ENCODE results near the gene MYF6. TPM values are rescaled to one million over a fixed set of nuclear protein-coding genes. Genes with fewer than 3 reads are reported as not detected.

The MYF6 gene
- total and polyA plus RNA-seq, 11 donors = 0.21 to 0.69 (median 0.47) TPM; not detected in 8

DNA sequence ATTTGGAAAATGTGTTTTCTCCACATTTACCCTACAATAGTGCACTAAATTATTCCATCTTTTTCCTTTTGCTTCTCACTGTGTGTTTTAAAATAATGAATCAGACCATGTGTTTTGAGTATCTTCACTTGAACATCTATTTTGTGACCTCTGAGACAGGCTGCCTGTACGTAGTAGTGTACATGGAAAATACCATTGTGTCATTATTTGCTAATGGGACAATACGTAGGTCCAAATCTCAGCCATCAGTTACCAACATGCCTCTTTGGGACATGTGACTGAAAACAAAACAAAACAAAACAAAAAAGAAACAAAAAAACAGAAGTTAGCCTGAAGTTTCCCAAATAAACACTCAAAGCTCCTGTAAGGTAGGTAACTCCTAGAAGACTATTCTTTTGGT lies 7.1 kb upstream of the MYF6 start:
- TF ChIP-seq POLR2A (IDR thresholded peaks at IDR 0.05) (no peak), CTCF (IDR thresholded peaks at IDR 0.05) (no peak)
- Histone ChIP-seq H3K27me3 (no peaks in the 10 kb centered on the region), H3K27ac (no peak overlapping the region), H3K4me1 (peaks cover 0 to 11% (median 1%) of the 10 kb centered on the region in 12 donors), H3K4me3 (no peak overlapping the region), H3K36me3 (no peaks in the 10 kb centered on the region), H3K9me3 (no peaks in the 10 kb centered on the region)
- intact Hi-C loops (cut with DNase I) = no loop called here
- ATAC-seq (no peak), DNase-seq (no peak)
- WGBS, 4 donors = 78 to 88% (median 82%) methylated on average over 2 of the region's 2 CpGs

DNA sequence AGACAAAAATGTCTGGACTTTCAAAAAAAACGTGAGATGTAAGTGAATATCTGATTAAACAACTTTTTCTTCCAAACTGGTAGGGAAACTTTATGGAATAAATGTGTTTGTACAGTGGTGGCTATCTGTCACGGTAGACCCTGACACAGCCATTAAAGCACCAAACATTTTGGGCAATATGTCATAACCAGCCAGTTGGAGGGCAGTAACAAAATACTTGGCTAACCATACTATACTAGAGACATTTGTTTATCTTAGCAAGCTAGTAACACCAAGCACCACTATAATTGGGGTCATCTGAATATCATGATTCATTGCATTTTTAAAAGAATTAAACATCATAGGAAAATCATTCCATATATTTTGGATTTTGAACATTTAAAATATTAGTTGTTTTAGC lies 6.0 kb upstream of the MYF6 start:
- TF ChIP-seq CTCF (IDR thresholded peaks at IDR 0.05) = no peak
- TF ChIP-seq POLR2A (IDR thresholded peaks at IDR 0.05) = no peak
- Histone ChIP-seq H3K4me1 (peaks cover 0 to 11% (median 1%) of the 10 kb centered on the region in 12 donors), H3K27me3 (no peaks in the 10 kb centered on the region), H3K9me3 (no peaks in the 10 kb centered on the region), H3K36me3 (no peaks in the 10 kb centered on the region), H3K27ac (no peak overlapping the region), H3K4me3 (no peak overlapping the region)
- ATAC-seq (no peak), DNase-seq (no peak)
- intact Hi-C loops (cut with DNase I) = no loop called here
- WGBS, 4 donors = 70 to 85% (median 77%) methylated on average over 2 of the region's 2 CpGs

DNA sequence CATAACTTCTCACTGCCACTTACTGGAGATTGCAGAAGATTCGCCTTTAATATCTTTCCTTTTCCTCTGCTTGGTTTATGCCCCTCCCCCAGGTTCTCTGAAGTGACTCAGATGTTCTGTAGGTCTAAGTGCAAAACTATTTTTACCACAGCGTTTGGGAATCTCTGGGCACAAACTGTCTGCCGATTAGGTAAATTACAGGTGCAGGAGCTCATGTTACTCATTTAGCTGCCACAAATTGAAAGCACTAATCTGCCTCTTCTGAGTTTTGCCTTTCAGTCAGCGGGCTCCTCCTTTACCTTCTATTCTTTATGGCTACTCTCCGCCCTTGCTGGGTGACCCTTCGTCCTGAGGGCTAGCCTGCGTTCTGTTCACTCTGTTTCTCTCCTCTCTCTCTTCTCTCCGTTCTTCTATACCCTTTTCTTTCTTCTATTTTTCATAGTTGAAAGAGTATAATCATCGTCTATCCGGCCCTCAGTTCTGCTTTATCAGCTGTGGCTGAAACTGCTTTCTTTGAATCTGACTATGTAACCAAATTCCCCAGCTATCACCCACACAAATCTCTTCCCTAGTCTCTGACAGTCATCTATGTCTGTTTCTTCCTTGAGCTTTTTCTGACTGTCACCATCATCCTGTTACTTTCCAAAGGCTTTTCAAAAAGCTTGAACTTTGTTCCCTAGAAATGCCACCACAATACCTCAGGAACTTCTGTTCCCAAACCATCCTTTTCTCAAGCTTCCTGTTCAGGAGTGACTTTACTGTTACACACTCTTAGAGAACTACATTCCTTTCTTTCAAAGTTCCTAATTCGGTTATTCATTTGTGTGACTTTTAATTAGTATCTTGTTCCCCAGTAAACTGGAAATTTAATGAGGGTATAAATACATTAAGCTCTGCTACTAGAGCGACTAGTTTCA lies 4.3 kb upstream of the MYF6 start:
- peaks cover 0 to 8% (median 0%) of the 10 kb centered on the region in 9 donors for H3K27me3 ChIP-seq
- no peaks in the 10 kb centered on the region for H3K36me3 ChIP-seq
- H3K4me3 ChIP-seq = peak overlapping the region in 5 of 12 donors; percentile 3 to 30 (median 21)
- WGBS, 4 donors = 44 to 49% (median 48%) methylated on average over 12 of the region's 12 CpGs
- peaks cover 0 to 11% (median 2%) of the 10 kb centered on the region in 12 donors for H3K4me1 ChIP-seq
- intact Hi-C loops (cut with DNase I) = no loop called here
- DNase-seq = no peak
- peak; percentile 67 to 97 (median 80) for ATAC-seq
- TF ChIP-seq POLR2A (IDR thresholded peaks at IDR 0.05) (no peak), CTCF (IDR thresholded peaks at IDR 0.05) (no peak)
- no peaks in the 10 kb centered on the region for H3K9me3 ChIP-seq
- H3K27ac ChIP-seq = peak overlapping the region in 7 of 12 donors; percentile 1 to 84 (median 36)

DNA sequence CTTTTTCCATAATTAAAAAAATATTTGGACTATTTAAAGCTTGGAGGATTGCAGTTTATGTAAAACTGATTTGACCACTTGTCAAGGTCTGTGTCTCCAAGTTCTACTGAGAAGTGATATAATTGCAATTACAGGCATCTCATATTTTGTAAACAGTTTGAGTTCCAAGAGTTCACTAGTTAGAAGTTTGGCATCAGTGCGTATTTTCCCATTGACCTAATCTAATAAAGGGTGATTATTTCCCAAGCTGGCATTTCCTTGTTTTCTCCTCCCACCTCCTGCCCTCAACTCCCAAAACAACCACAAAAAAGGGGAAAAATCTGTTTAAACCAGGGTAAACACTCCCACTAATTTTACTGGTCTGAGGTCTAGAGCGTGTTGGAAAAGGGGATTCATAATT lies 3.0 kb upstream of the MYF6 start:
- H3K4me1 ChIP-seq = peaks cover 0 to 17% (median 3%) of the 10 kb centered on the region in 12 donors
- no peaks in the 10 kb centered on the region for H3K9me3 ChIP-seq
- 67 to 78% (median 73%) methylated on average over 2 of the region's 2 CpGs for WGBS, 4 donors
- TF ChIP-seq POLR2A (IDR thresholded peaks at IDR 0.05) = no peak
- no peak for TF ChIP-seq CTCF (IDR thresholded peaks at IDR 0.05)
- ATAC-seq (no peak), DNase-seq (no peak)
- peaks cover 0 to 15% (median 5%) of the 10 kb centered on the region in 9 donors for H3K27me3 ChIP-seq
- no peak overlapping the region for H3K4me3 ChIP-seq
- intact Hi-C loops (cut with DNase I) = no loop called here
- no peaks in the 10 kb centered on the region for H3K36me3 ChIP-seq
- no peak overlapping the region for H3K27ac ChIP-seq
